ENCODE measurements around the gene GRM8. TPM values are rescaled to one million over a fixed set of nuclear protein-coding genes. Genes with fewer than 3 reads are reported as not detected.

GRM8 gene
- total RNA-seq, 1 donor from 2014 or later = 0.72 TPM

GRCh38 chr7:126820925-126821324 is 431.8 kb downstream of the GRM8 start:
- no peak for DNase-seq (ENCODE audit: low read depth)

GRCh38 chr7:126819197-126819484 is 433.6 kb downstream of the GRM8 start:
- DNase-seq (ENCODE audit: low read depth) = no peak

GRCh38 chr7:126818393-126819196 is 434.1 kb downstream of the GRM8 start:
- DNase-seq (ENCODE audit: low read depth) = no peak

- DNase-seq (ENCODE audit: low read depth) = no peak
These were observed 443.6 kb downstream of the GRM8 start for GRCh38 chr7:126809188-126809587.

- no peak for DNase-seq (ENCODE audit: low read depth)
These were observed 446.1 kb downstream of the GRM8 start for GRCh38 chr7:126806614-126807013.

GRCh38 chr7:126805351-126805750 is 447.4 kb downstream of the GRM8 start:
- DNase-seq (ENCODE audit: low read depth) = no peak

- no peak for DNase-seq (ENCODE audit: low read depth)
These were observed 448.1 kb downstream of the GRM8 start for GRCh38 chr7:126804604-126805003.

- DNase-seq (ENCODE audit: low read depth) = no peak
These were observed 448.8 kb downstream of the GRM8 start for GRCh38 chr7:126803990-126804389.

GRCh38 chr7:126803060-126803665 is 449.6 kb downstream of the GRM8 start:
- peak; percentile 82 for DNase-seq (ENCODE audit: low read depth)

GRCh38 chr7:126801733-126802132 is 451.0 kb downstream of the GRM8 start:
- no peak for DNase-seq (ENCODE audit: low read depth)

- no peak for DNase-seq (ENCODE audit: low read depth)
These were observed 453.2 kb downstream of the GRM8 start for GRCh38 chr7:126799541-126799940.

- DNase-seq (ENCODE audit: low read depth) = no peak
These were observed 460.2 kb downstream of the GRM8 start for GRCh38 chr7:126792521-126792920.

GRCh38 chr7:126791306-126791705 is 461.4 kb downstream of the GRM8 start:
- peak; percentile 34 for DNase-seq (ENCODE audit: low read depth)

GRCh38 chr7:126790763-126791162 is 462.0 kb downstream of the GRM8 start:
- DNase-seq (ENCODE audit: low read depth) = peak; percentile 55

GRCh38 chr7:126783613-126784012 is 469.1 kb downstream of the GRM8 start:
- DNase-seq (ENCODE audit: low read depth) = no peak

- DNase-seq (ENCODE audit: low read depth) = no peak
These were observed 471.7 kb downstream of the GRM8 start for GRCh38 chr7:126780993-126781392.

- DNase-seq (ENCODE audit: low read depth) = no peak
These were observed 474.6 kb downstream of the GRM8 start for GRCh38 chr7:126778101-126778500.

- no peak for DNase-seq (ENCODE audit: low read depth)
These were observed 476.2 kb downstream of the GRM8 start for GRCh38 chr7:126776498-126776897.

GRCh38 chr7:126774077-126774476 is 478.7 kb downstream of the GRM8 start:
- no peak for DNase-seq (ENCODE audit: low read depth)

GRCh38 chr7:126768836-126769235 is 483.9 kb downstream of the GRM8 start:
- peak; percentile 38 for DNase-seq (ENCODE audit: low read depth)

GRCh38 chr7:126760914-126761577 is 491.7 kb downstream of the GRM8 start:
- no peak for DNase-seq (ENCODE audit: low read depth)

GRCh38 chr7:126755381-126755780 is 497.4 kb downstream of the GRM8 start:
- peak; percentile 6 for DNase-seq (ENCODE audit: low read depth)

All from myocyte (in vitro differentiated cells).